GM12892 (cell line): Measurements from ENCODE around the gene PLCXD1.

Experiments used
- POLR2A ChIP-seq: IDR thresholded peaks from 2 replicates; pipeline ENCODE4 v1.6.1; 2011; ENCODE audit warnings: low read depth, low read length, control low read depth
- POLR2AphosphoS5 ChIP-seq: IDR thresholded peaks from 2 replicates; pipeline ENCODE4 v1.6.1; 2011; ENCODE audit warnings: low read depth, low read length, control low read depth

DNA sequence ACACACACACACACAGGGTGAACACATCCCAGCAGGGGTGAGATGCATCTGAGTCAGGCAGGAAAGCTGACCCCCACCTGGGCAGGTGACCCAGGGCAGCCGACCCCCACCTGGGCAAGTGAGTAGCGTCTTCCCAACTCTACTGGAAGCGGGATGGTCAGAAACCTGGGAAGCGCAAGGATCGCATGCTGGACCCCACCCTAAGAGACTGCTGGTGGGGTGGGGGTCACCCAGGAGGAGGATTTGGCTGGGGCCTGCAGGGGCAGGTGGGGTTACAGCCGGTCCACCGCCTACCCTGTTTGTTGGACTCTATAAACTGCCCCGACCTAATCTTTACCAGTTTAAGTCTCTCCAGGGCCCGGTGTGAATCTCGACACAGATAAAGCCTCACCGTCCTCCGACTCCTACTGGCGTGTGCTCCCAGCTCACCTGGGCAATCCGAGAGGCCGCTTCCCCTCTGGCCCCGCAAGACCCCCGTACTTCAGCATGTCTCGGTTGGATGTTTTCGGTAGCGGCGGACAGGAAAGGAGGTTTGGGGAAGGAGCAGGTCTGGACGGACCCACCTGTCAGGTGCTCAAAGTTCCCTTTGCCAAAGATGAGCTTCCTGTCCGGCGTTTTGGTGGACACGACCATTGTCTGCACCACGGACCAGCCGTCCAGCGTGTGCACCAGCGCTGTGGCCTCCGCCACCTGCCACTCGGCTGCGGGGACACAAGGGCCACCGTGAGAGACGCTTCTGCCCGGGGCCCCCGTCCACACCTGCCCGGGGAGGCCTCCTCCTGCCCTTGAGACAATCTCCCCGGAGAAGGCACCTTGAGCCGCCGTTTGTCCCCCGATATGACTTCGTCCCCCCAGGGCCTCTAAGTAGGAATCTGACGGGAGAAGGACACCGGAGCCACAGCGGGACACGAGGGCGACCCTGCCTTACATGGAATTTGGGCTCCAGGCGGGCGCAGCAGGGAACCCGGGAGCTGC is 35.5 kb downstream of the PLCXD1 start:
- no peak for TF ChIP-seq POLR2A
- TF ChIP-seq POLR2AphosphoS5, result no peak
